CD4-positive, alpha-beta T cell treated with Interleukin-17A for 4 hours (primary cell): ENCODE data around the gene ATP2B1.
A peak's percentile ranks its signal among the peaks of the same experiment; 100 is the strongest.

Source experiments
- DNase-seq: peaks from one replicate; pipeline ENCODE4 v3.0.0-alpha.2; 2020; ENCODE audit warnings: mixed read lengths

ATP2B1 gene

GRCh38 chr12:89575374-89575773 lies 133.3 kb downstream of the ATP2B1 start:
- no peak for DNase-seq

GRCh38 chr12:89574736-89575208 lies 133.9 kb downstream of the ATP2B1 start:
- no peak for DNase-seq

GRCh38 chr12:89573051-89573810 lies 135.4 kb downstream of the ATP2B1 start:
- DNase-seq: no peak

- DNase-seq: no peak
Measured at GRCh38 chr12:89571491-89572195, 137.0 kb downstream of the ATP2B1 start.

- no peak for DNase-seq
Measured at GRCh38 chr12:89568484-89568883, 140.2 kb downstream of the ATP2B1 start.

- no peak for DNase-seq
Measured at GRCh38 chr12:89567691-89568239, 140.9 kb downstream of the ATP2B1 start.

GRCh38 chr12:89566615-89567014 lies 142.0 kb downstream of the ATP2B1 start:
- DNase-seq: no peak

- no peak for DNase-seq
Measured at GRCh38 chr12:89565002-89565401, 143.6 kb downstream of the ATP2B1 start.

GRCh38 chr12:89559753-89560152 lies 148.9 kb downstream of the ATP2B1 start:
- no peak for DNase-seq

GRCh38 chr12:89556976-89557375 lies 151.7 kb downstream of the ATP2B1 start:
- no peak for DNase-seq

- DNase-seq: no peak
Measured at GRCh38 chr12:89552376-89552775, 156.3 kb downstream of the ATP2B1 start.

- DNase-seq: no peak
Measured at GRCh38 chr12:89551747-89552146, 156.9 kb downstream of the ATP2B1 start.

- DNase-seq: no peak
Measured at GRCh38 chr12:89547101-89547500, 161.5 kb downstream of the ATP2B1 start.

GRCh38 chr12:89546151-89546550 lies 162.5 kb downstream of the ATP2B1 start:
- no peak for DNase-seq

GRCh38 chr12:89544681-89545184 lies 163.9 kb downstream of the ATP2B1 start:
- DNase-seq: no peak

GRCh38 chr12:89544022-89544421 lies 164.6 kb downstream of the ATP2B1 start:
- no peak for DNase-seq

- DNase-seq: peak; percentile 76
Measured at GRCh38 chr12:89542912-89543592, 165.6 kb downstream of the ATP2B1 start.

GRCh38 chr12:89542236-89542635 lies 166.4 kb downstream of the ATP2B1 start:
- DNase-seq: no peak

- DNase-seq: no peak
Measured at GRCh38 chr12:89540586-89540985, 168.1 kb downstream of the ATP2B1 start.

GRCh38 chr12:89539426-89540223 lies 169.0 kb downstream of the ATP2B1 start:
- no peak for DNase-seq

GRCh38 chr12:89538897-89539296 lies 169.7 kb downstream of the ATP2B1 start:
- no peak for DNase-seq
